T follicular helper cell (primary cell): Measurements from ENCODE around the gene DCBLD2.

Experiments used
- DNase-seq: peaks from one replicate; pipeline ENCODE4 v3.0.0-alpha.2; 2020; ENCODE audit warnings: low read depth
- total RNA-seq, 2 experiments: gene quantifications; one replicate each; lab custom pipeline; 2026; lab: John Stamatoyannopoulos, UW

The DCBLD2 gene
- total RNA-seq = 4.3 to 4.6 reads per million in 2 experiments

GRCh38 chr3:98901392-98902350 is at the start of gene DCBLD2:
Gene DCBLD2 (minus strand): TSS chr3:98901695. CDS start chr3:98901326, 369 bp downstream.
- peak; percentile 88 for DNase-seq

- no peak for DNase-seq
Observed at GRCh38 chr3:98945666-98946065, 44.2 kb upstream of the DCBLD2 start.

GRCh38 chr3:98945101-98945524 is 43.6 kb upstream of the DCBLD2 start:
- DNase-seq = no peak

- DNase-seq = no peak
Observed at GRCh38 chr3:98930413-98930812, 28.9 kb upstream of the DCBLD2 start.

GRCh38 chr3:98921957-98922356 is 20.5 kb upstream of the DCBLD2 start:
- no peak for DNase-seq

GRCh38 chr3:98920166-98920565 is 18.7 kb upstream of the DCBLD2 start:
- DNase-seq = no peak

GRCh38 chr3:98918586-98918985 is 17.1 kb upstream of the DCBLD2 start:
- DNase-seq = no peak

- DNase-seq = no peak
Observed at GRCh38 chr3:98917608-98918007, 16.1 kb upstream of the DCBLD2 start.

GRCh38 chr3:98914210-98915080 is 12.9 kb upstream of the DCBLD2 start:
- no peak for DNase-seq

- no peak for DNase-seq
Observed at GRCh38 chr3:98912448-98912847, 11.0 kb upstream of the DCBLD2 start.

- DNase-seq = no peak
Observed at GRCh38 chr3:98906230-98906629, 4.7 kb upstream of the DCBLD2 start.

- DNase-seq = no peak
Observed at GRCh38 chr3:98903705-98904481, 2.4 kb upstream of the DCBLD2 start.

- DNase-seq = no peak
Observed at GRCh38 chr3:98903099-98903498, 1.6 kb upstream of the DCBLD2 start.

- no peak for DNase-seq
Observed at GRCh38 chr3:98902351-98902740, 851 bp upstream of the DCBLD2 start.

- DNase-seq = no peak
Observed at GRCh38 chr3:98901119-98901391, 440 bp downstream of the DCBLD2 start.

- no peak for DNase-seq
Observed at GRCh38 chr3:98900265-98901118, 1.0 kb downstream of the DCBLD2 start.

GRCh38 chr3:98897701-98898100 is 3.8 kb downstream of the DCBLD2 start:
- DNase-seq = no peak

- no peak for DNase-seq
Observed at GRCh38 chr3:98894791-98895576, 6.5 kb downstream of the DCBLD2 start.

GRCh38 chr3:98893740-98894139 is 7.8 kb downstream of the DCBLD2 start:
- no peak for DNase-seq

GRCh38 chr3:98892263-98892662 is 9.2 kb downstream of the DCBLD2 start:
- no peak for DNase-seq
